HG02642 (cell line): ENCODE measurements around the gene MXD1.

Experiments
- ATAC-seq: cut with Tn5 transposase; IDR thresholded peaks from one replicate; pipeline ENCODE4 v1.9.1; 2021; ENCODE audit warnings: mild to moderate bottlenecking; ENCODE audit not compliant: unreplicated experiment, poor library complexity

Gene MXD1

DNA sequence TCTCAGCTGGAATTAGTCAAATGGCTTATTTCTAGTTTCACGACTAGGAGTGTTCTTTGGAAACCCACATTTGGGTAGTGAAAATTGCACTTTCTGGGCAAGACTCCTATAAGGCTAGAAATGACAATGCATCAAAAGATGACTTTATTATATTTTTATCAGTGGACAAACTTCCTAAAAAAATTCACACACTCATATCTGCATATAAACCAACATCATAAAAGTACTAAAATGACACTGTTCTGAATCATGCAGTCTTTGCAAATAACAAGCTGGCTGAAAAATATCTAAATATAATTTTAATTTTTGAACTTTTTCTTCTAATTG lies 17.6 kb downstream of the MXD1 start:
- ATAC-seq = no peak

DNA sequence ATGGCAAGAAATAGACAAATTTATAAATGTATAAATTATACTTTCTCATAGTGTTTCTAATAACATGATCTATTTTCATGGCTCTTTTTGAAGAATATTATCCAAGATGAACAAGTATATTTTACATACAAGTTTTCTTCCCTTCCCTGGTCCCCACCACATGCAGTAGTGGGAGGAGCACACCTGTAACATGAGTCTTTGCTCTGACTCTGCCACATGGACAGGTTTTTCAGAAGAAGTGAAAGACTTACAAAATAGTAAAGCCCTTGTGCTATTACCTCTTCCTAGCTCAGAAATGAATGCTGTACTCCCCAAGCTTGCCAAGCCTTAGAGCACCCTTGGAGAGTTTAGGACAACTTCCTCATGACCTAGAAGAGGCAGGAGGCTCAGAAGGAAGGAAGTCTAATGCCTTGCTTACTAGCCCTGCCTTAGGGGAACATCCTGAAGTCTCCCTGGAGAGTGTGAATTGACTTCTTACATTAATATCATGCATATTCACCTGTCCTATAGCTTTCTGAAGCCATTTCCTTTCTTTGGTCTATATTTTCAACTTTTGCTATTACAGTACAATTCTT lies 18.4 kb downstream of the MXD1 start:
- ATAC-seq = no peak

DNA sequence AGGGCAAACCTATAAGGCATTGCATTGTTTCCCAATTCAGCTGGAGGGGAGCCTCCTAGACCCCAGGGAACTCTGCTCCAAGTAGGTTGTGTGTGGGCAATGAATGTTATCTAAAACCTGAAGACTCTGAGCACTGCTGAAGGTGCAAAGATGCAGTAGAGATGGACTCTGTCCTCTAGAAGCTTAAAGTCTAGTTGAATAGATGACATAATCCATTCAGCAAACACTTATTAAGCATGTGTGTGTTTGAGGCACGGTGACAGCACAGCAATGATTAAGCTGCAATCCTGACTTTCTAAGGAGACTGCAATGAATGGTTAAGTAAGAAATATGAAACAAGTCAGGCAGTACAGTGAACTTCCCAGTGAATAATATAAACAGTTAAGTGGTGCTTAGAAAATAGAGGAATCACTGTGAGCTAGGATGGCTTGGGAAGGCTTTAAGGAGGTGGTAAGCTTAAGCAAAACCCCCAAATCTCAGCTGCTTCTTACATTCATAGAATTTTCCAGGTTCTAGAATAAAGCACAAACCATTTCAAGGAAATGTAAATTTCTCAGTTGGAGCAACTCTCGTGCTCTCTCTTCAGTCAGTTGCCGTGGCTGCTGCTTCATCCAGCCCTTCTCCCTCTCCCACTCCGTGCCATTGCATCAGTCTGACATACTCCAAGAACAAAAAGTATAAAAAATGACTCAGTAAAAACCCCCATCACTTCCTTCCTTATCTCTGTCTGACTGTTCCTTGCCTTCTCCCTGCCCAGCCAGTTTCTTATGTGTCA lies 19.1 kb downstream of the MXD1 start:
- no peak for ATAC-seq

DNA sequence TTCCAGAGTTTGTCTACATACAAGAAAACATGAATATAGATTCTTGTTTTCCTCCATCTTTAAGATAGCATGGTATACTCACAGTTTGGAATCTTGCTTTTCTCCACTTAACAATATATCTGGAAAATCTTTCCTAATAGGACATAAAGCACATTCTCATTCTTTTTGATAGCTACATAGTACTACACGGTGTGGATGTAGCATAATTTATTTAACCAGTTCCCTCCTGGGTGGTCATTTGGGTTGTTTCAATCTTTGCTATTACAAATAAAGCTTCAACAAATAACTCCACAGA lies 19.7 kb downstream of the MXD1 start:
- no peak for ATAC-seq

DNA sequence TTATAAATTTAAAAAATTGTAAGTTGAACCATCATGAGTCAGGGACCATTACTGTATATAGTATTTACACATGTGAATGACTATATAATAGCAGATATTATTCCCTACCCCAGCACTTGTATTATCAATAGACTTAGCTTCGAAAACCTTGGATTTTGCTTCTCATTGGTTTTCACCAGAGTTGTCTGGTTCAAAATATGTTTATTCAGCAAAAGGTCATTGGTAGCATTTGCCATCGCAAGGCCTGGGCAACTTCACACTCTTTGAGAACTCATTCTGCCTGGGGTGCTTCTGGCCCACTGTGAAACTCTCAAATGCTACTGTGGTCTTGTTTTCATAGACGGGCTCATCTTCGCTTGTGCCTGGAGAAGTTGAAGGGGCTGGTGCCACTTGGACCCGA lies 20.1 kb downstream of the MXD1 start:
- no peak for ATAC-seq

DNA sequence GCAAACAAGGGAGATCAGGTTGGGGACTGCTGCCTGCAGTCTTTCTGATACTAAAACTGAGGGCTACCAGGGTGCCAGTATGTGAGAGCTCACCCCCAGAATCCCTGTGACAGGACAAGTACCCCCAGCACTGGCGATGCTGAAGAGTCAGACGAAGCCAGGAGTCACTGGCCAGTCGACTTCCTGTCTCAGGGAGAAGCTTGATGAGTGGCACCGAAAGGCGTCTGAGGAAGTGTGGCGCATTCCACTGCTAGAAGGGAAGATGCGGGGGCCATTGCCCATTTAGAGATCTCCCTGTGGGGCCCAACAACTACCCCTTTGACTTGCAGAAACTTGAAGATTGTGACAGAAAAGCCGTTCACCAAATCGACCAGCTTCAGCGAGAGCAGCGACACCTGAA lies 22.0 kb downstream of the MXD1 start:
- no peak for ATAC-seq

DNA sequence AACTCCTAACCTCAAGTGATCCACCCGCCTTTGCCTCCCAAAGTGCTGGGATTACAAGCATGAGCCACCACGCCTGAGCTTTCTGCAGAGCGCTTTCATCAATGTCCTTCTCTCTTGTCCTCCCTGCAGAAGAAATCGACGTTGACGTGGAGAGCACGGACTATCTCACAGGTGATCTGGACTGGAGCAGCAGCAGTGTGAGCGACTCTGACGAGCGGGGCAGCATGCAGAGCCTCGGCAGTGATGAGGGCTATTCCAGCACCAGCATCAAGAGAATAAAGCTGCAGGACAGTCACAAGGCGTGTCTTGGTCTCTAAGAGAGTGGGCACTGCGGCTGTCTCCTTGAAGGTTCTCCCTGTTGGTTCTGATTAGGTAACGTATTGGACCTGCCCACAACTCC lies 23.1 kb downstream of the MXD1 start:
- ATAC-seq = no peak

DNA sequence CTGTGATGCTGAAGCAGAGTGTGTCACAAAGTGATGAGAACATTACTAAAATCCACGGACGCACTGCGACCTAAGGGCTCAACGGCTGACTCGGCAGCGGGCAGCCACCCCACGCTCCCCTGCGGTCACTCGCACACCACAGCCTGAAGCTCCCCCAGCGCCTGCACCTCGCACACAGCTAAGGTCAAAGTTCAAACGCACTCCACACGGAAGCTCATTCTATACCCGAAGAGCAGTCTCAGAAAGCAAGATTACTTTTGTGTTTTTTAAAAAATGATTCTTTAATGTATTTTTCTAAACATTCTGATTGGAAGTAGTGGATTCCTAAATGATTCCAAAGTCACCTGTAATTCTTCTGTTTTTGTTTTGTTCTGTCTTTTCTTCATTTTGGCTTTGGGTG lies 24.8 kb downstream of the MXD1 start:
- no peak for ATAC-seq

DNA sequence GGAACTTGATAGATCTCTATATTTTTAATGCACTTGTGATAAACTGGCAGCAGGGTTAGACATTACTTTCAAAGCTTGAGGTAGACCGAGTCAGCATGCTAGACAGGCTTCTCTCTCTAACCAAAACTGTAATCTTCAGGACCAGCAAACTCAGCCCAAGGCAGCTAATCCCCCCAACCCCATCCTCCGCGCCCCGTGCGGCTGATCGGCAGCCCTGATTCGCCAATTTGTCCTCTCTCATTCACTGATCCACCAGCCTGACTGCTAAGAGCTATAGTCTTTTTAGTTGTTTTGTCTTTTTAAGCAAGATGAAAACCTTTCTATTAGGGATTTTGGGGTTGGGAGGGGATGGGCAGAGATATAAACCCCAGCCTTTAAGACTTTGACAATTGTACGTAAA lies 25.8 kb downstream of the MXD1 start:
- ATAC-seq = no peak

DNA sequence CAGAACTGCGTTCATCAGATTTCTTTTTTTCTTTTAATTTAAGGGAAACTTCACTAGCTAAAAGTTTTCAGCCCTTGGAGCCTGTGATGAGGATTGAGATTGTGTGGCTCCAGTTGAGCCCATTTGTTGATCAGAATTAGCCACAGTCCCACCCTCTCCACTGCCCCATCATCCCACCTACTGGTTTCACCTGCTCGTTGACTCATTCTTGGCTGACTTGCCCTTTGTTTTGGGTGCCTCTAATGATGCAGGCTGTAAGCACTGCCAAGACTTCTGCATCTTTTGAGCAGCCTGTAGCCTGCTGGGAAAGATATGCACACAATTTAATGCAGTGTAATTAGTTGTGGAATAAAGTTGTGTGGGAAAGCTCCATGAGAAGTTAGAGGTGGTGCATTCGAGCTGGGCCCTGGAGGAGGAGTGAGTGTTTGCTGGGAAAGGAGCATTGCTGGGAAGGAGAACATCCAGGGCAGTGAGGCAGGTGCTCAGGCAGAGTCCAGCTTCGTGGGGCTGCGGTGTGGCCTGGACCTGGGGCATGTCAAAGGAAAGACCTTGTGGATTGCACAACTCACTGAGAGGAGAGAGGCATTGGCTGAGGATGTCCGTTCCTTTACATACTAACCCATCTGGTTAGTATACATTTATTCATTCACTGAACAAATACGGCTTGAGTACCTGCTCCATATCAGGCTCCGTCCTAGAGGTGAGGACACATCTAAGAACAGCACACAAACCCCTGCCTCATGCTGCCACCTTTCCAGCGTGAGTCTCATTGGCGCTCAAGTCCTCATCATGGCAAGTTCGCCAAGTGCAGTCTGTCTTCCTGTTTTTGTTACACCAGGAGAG lies 28.3 kb downstream of the MXD1 start:
- no peak for ATAC-seq

DNA sequence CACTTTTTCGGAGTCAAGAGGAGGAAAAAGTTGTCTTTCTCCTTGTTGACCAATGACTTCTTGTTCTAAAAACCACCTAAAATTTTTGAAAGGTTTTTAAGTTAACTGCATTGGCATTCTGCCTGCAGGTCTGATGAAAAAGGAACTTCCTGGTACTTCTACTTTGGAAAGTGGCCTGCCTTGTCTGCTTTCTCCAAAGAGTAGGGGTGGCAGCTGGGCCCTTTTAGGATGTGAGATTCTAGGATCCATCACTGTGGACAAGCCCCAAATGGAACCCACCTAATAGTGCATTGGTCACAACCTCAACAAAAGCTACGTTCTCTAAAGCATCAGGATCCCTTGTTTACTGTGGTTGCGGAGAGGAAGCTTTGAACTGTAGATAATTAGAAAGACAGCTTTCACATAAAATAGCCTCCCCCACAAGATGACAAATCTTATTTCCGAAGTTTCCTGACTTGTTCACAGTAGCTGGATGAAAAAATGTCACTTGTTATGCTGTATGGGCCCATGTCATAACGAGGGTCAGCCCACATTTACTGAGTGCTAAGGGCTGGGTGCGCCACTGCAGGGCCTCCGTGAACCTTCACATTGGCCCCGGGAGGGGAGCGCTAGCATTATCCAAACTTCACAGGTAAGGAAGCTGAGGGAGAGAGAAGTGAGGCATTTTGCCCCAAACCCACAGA lies 29.1 kb downstream of the MXD1 start:
- ATAC-seq = no peak

DNA sequence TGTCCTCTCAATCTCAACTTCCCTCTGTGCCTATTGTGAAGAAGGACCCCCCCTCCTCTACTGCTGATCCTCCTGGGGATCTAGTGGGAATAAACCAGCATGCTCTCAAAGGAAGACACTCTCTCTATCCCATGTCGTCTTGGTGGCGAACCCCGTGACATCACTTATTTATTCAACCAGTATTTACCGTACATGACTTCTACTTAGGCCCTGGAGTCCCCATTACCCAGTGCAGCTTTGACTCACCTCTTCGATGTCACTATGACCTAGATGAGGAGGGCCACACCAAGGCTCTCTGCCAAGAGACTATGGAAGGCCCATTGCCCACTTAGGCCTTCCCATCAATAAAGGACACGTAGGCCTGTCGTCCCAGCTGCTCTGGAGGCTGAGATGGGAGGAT lies 29.8 kb downstream of the MXD1 start:
- no peak for ATAC-seq

DNA sequence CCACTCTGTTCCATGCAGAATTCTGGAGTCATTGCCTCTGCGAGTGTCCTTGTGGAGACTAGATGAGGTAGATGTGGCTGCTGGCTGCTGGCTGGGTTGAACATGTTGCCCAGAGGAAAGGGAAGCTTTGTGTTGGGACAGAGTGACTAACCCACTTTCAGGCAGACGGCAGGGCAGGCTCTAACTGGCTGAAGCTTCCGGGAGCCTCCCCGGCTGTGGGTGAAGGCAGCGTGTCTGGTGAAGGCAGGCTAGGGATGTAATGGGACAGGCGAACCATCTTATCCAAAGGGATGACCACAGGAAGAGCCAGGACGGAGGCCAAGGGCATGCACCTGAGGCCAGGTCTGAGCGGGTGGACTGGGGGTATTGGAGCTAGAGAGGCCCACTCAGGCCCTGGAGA lies 30.5 kb downstream of the MXD1 start:
- no peak for ATAC-seq

DNA sequence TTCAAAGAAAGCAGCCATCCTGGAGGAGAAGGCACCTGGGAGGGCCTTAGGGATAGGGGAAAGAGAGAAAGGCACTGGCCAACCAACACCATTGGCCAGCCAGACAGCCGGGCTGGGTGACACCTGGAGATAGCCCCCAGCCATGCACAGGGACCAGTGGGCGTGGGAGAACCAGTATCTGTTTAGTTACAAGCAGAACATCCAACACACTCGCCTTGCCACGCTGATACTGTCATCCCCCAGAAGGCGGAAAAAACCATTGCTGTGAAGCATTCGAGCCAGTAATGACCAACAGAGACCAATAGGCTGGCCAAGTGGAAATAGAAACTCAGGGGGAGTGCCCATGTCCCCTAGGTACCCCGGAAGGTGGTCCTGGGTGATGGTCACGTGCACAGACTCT lies 31.0 kb downstream of the MXD1 start:
- ATAC-seq = no peak

DNA sequence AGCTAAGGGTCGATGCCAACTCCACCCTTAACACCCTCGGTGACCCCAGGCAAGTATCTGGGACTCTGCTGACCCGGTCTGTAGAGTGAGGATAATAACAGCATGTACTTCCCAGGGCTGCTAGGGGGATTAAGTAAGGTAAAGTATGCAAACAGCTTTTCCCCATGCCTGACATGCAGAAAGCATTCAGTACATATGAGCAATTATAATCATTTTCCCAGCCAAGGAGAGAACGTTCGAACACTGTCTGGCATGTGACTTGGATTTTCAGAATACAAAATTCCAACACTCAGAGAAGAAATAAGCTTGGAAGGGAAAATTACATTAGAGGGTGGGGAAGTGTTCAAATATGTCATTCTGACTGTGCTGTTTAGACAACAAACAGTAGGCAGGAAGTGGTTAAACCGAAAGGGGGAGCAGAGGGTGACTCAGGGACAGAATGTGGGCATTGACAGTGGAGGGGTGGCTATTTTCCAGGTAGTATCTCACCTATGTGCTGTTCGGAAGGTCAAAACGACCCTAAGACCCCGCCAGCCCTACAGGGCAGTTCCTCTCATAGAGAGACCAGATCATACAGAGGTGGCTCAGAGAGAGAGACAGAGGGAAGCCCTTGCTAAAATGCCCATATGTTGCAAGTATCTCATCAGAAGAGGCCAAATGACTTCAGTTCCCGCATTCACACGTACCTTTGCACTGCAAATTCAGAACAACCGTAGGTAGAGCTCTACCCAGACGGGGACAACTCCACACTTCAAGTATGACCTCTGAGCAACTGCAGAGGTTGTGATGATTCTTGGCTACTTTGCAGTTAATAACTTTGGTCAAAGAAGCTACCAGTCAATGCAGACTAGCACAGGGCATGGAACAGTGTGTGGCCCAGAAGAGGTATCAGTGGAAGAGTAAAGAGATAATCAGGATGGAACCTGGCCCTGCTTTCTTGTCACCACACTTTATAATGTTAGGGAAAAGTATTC lies 31.7 kb downstream of the MXD1 start:
- no peak for ATAC-seq

DNA sequence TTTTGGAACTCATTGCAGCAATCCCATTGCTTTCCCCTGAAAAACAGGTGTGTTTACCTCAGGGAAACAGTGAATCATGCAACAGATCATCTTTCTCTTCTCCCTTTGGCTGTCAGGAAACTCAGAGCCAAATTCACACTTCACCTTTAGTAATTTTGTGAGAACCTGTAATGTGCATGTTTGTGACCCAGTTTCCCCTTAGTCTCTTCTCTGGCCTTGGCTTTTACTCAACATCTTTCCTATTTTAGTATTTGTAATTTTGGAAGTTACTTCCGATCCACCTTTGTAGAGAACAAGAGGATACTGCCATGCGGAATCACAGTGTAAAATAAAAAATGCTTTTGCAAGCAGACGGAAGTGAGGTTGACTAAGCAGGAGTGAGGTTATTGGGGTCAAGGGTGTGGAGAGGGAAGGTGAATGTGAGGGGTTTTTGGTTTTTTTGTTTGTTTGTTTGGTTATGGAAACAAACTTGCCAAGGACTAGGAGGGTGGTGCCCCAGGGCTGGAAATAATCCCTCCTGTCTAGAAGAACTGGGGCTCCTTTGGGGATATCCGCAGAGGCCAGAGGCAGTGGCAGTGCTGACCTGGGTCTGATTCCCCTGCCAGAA lies 32.5 kb downstream of the MXD1 start:
- no peak for ATAC-seq

DNA sequence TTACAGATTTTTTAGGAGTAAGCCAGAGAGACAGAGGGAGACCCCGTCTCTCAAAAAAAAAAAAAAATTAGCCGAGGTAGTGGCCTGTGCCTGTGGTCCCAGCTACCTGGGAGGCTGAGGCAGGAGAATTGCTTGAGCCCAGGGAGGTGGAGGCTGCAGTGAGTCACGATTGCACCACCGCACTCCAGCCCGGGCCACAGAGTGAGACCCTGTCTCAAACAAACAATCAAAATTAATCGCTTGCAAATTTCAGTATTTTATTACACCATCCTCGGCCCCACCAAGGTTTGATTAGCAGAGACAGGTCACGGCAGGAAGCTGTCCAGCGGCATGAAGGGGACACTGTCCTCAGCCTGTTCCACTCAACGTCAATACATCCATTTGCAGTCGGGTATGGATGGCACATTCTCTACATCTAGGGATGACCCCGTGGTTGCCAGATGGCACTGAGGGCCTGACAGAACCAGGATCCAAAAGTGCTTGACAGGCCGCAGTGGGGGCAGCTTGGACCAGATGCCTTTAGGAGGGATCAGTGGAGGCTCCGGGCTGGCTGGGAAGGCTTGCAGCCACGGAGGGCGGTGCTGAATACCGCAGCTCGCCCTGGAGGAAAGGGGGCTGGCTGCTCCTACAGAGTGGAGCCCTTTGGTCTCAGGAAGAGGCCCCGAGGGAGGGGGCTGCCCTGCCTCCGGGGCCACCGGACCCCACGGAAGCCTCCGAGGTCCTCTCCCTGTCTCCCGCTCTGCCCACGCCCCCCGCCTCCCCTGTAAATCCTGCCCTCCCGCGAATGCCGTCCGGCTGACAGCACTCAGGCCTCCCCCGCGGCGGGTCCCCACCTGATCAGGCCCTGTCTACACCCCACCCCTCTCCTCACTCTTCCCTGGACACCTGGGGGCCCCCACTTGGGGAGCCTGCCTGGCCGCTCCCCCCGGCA lies 33.4 kb downstream of the MXD1 start:
- no peak for ATAC-seq

DNA sequence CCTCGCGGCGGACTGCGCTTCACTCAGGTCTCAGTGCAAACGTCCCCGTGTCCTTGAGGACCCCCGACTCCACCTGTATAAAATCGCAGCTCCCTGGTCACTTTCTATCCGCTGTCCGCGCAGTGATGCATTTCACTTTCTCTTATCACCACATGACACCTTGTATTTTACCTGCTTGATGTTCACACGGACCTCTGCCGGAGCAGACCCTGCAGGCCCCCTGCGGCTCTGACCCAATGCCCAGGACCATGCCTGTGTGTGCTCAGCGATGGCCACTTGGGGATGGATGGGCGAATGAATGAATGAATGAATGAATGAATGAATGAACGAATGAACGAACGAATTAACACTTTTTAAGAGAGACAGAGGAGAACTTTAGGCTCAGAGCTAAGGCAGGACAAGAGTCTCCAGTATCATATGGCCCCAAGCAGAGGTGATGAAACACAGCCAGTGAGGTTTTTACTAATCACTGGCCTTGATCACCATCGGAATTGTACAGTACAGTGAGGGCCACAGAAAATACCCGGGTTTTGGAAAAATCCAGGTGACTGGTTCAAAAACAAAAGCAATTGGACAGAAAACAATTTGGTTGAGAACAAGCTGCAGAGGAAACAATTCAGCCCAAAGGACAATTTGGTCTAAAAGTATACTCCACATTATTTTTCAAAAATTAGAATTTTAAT lies 34.2 kb downstream of the MXD1 start:
- ATAC-seq = no peak
